Measurements from ENCODE around the gene DNAJC28. TPM values are rescaled to one million over a fixed set of nuclear protein-coding genes. Genes with fewer than 3 reads are reported as not detected.

DNAJC28 gene
- total RNA-seq, 1 donor from 2014 or later = 5.3 TPM

DNA sequence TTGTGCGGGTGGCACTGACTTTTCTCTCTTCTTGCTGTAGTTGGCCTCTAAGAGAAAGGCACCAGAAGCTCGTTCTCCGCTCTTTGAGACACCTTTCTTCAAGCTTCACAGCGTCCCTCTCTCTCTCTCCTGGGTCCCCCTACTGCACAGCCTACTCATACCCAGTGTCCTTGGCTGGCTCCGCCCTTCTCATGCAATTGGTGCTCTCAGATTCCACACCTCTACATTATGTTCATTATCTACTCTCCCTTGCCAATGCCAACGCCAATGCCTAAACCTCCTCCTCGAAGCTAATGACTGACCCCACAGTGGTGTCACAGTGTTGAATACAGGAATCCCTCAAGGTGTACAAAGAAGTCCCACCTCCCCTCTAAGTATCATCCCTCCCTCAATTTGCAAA, 4.8 kb upstream of the DNAJC28 start:
- H3K27ac Mint-ChIP-seq (ENCODE audit: unreplicated experiment) = no peak overlapping the region
- peaks cover 5% of the 10 kb centered on the region for H3K36me3 Mint-ChIP-seq (ENCODE audit: unreplicated experiment)
- TF ChIP-seq, protein P1, sequence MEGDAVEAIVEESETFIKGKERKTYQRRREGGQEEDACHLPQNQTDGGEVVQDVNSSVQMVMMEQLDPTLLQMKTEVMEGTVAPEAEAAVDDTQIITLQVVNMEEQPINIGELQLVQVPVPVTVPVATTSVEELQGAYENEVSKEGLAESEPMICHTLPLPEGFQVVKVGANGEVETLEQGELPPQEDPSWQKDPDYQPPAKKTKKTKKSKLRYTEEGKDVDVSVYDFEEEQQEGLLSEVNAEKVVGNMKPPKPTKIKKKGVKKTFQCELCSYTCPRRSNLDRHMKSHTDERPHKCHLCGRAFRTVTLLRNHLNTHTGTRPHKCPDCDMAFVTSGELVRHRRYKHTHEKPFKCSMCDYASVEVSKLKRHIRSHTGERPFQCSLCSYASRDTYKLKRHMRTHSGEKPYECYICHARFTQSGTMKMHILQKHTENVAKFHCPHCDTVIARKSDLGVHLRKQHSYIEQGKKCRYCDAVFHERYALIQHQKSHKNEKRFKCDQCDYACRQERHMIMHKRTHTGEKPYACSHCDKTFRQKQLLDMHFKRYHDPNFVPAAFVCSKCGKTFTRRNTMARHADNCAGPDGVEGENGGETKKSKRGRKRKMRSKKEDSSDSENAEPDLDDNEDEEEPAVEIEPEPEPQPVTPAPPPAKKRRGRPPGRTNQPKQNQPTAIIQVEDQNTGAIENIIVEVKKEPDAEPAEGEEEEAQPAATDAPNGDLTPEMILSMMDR (IDR thresholded peaks at IDR 0.05; ENCODE audit: partially characterized antibody, unreplicated experiment) = no peak
- H3K27me3 Mint-ChIP-seq (ENCODE audit: unreplicated experiment) = peaks cover 2% of the 10 kb centered on the region
- peak overlapping the region; percentile 6 for H3K4me3 Mint-ChIP-seq (ENCODE audit: unreplicated experiment)
- no peaks in the 10 kb centered on the region for H3K4me1 Mint-ChIP-seq (ENCODE audit: low read depth, unreplicated experiment)
- DNase-seq = no peak
- peaks cover 2% of the 10 kb centered on the region for H3K9me3 Mint-ChIP-seq (ENCODE audit: unreplicated experiment)

DNA sequence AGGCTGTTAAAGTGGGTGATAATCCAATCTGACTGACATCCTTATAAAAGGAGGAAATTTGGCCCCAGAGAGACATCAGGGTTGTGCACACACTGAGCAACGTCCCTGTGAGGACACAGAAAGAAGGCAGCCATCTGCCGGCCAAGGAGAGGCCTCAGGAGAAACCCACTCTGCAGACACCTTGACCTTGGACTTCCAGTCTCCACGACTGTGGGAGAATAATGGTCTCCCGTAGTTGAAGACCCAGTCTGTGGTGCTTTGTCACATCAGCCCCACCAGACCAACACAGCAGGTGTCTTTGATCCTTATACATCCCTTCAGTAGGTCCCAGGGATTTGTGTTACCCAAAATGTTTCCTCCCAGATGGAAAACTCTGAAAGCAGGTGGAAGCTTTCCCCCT, 4.2 kb upstream of the DNAJC28 start:
- no peak overlapping the region for H3K4me3 Mint-ChIP-seq (ENCODE audit: unreplicated experiment)
- peaks cover 3% of the 10 kb centered on the region for H3K27me3 Mint-ChIP-seq (ENCODE audit: unreplicated experiment)
- no peaks in the 10 kb centered on the region for H3K4me1 Mint-ChIP-seq (ENCODE audit: low read depth, unreplicated experiment)
- no peak for DNase-seq
- peaks cover 5% of the 10 kb centered on the region for H3K36me3 Mint-ChIP-seq (ENCODE audit: unreplicated experiment)
- H3K27ac Mint-ChIP-seq (ENCODE audit: unreplicated experiment) = no peak overlapping the region
- peaks cover 2% of the 10 kb centered on the region for H3K9me3 Mint-ChIP-seq (ENCODE audit: unreplicated experiment)
- TF ChIP-seq, protein P1 (IDR thresholded peaks at IDR 0.05; ENCODE audit: partially characterized antibody, unreplicated experiment) = no peak

DNA sequence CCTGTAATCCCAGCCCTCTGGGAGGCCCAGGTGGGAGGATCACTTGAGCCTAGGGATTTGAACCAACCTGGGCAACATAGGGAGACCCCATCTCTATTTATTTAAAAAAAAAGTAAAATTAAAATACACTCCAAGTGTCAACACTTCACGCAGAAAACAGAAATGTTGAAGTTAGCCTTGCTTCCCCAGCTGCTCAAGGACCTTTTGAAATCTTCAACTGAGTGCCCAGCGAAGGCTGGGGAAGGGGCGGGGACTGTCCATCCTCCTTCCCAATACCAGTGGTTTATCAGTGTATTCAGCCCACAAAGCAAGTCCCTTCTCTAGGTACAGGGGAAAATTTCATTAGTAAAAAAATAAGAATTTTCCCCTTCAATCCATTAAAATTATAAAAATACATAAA, 2.2 kb upstream of the DNAJC28 start:
- peaks cover 5% of the 10 kb centered on the region for H3K36me3 Mint-ChIP-seq (ENCODE audit: unreplicated experiment)
- DNase-seq = no peak
- peaks cover 2% of the 10 kb centered on the region for H3K9me3 Mint-ChIP-seq (ENCODE audit: unreplicated experiment)
- H3K27me3 Mint-ChIP-seq (ENCODE audit: unreplicated experiment) = peaks cover 3% of the 10 kb centered on the region
- no peaks in the 10 kb centered on the region for H3K4me1 Mint-ChIP-seq (ENCODE audit: low read depth, unreplicated experiment)
- H3K27ac Mint-ChIP-seq (ENCODE audit: unreplicated experiment) = no peak overlapping the region
- H3K4me3 Mint-ChIP-seq (ENCODE audit: unreplicated experiment) = no peak overlapping the region
- TF ChIP-seq, protein P1 (IDR thresholded peaks at IDR 0.05; ENCODE audit: partially characterized antibody, unreplicated experiment) = no peak

DNA sequence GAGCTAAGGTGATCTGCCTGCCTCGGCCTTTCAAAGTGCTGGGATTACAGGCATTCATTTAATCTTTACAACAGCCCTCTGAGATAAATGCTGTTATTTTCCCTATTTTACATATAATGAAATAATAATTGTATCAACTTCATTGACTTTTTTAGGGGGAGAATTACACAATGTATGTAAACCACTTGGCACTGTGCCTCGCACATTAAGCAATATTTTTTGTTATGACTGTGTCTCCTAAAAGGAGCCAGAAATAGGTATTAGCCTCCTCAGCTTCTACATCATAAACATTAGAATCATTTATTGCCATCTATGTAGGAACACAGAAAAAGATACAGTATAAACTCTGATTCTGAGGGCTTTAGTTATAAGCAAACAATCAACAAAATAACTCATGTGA, 1.1 kb upstream of the DNAJC28 start:
- Mint-ChIP-seq H3K27me3 (ENCODE audit: unreplicated experiment) (peaks cover 3% of the 10 kb centered on the region), H3K27ac (ENCODE audit: unreplicated experiment) (no peak overlapping the region), H3K4me3 (ENCODE audit: unreplicated experiment) (peak overlapping the region; percentile 63), H3K9me3 (ENCODE audit: unreplicated experiment) (peaks cover 2% of the 10 kb centered on the region), H3K36me3 (ENCODE audit: unreplicated experiment) (peaks cover 5% of the 10 kb centered on the region), H3K4me1 (ENCODE audit: low read depth, unreplicated experiment) (no peaks in the 10 kb centered on the region)
- TF ChIP-seq, protein P1 (IDR thresholded peaks at IDR 0.05; ENCODE audit: partially characterized antibody, unreplicated experiment) = no peak
- no peak for DNase-seq

DNA sequence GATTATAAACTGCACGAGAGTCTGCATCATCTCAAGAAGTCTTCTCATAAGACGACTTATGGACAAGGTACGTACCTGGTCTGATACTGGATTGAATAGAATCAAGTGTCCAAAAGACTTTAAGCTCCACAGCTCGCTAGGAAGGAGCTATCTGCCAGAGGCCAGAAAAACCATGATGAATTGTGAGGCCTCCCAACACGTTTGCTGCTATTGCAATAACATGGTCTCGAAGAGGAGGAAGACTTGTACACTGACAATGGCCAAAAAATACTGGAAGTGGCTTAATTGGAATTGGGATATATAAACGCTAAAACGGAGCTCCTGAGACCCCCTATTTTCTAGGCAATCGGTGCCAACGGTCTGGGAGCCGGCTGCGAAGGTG, 534 bp downstream of the DNAJC28 start:
- Mint-ChIP-seq H3K4me1 (ENCODE audit: low read depth, unreplicated experiment) (no peaks in the 10 kb centered on the region), H3K9me3 (ENCODE audit: unreplicated experiment) (peaks cover 2% of the 10 kb centered on the region), H3K27ac (ENCODE audit: unreplicated experiment) (peak overlapping the region; percentile 86), H3K4me3 (ENCODE audit: unreplicated experiment) (peak overlapping the region; percentile 89), H3K36me3 (ENCODE audit: unreplicated experiment) (no peaks in the 10 kb centered on the region), H3K27me3 (ENCODE audit: unreplicated experiment) (peaks cover 3% of the 10 kb centered on the region)
- no peak for DNase-seq
- TF ChIP-seq, protein P1 (IDR thresholded peaks at IDR 0.05; ENCODE audit: partially characterized antibody, unreplicated experiment) = no peak

Data from glutamatergic neuron (in vitro differentiated cells).